GM20431 (cell line): ENCODE measurements around the gene THAP2.
"Not testable (repeated sequence)": the region's sequence is repeated elsewhere in the genome, so short reads cannot be mapped to it uniquely, and the experiment has no call there.

Experiments used
- in situ Hi-C: fragments of 300-500 bp; cut with MseI, MboI; formaldehyde crosslinking; loops from one replicate; pipeline ENCODE4 v1.15.0; 2020; ENCODE audit warnings: low sequenced_read_pairs; ENCODE audit not compliant: unreplicated experiment

THAP2 gene

DNA sequence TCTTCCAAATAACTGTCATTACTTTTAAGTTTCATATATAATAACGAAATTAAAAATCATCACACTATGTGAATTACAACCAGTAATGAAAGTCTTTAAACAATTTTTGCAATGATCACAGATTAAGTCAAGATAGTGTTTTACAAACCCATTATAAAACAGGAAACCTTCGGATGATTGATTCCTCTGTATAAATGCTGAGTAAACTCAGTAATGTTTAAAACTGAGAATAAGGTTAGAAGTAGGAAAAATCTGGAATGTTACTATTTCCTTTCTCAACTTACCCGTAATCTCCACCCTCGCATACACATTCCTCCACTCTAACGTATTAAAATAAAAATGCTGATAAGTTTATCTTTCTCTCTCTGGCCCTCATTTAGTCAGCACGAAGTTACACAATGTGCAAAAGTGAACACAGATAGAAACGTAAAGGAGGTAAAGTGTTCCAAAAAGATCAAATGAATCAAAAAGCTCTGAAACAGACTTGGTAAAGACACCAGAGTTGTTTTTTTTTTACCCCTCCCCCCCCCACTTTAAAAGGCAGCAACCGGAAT lies 2.0 kb upstream of the THAP2 start:
- in situ Hi-C loops = no loop called here

- in situ Hi-C loops = no loop called here
These were observed 1.1 kb upstream of the THAP2 start for GRCh38 chr12:71662849-71663560.

GRCh38 chr12:71664411-71665089 lies 449 bp downstream of the THAP2 start:
- in situ Hi-C loops = no loop called here

DNA sequence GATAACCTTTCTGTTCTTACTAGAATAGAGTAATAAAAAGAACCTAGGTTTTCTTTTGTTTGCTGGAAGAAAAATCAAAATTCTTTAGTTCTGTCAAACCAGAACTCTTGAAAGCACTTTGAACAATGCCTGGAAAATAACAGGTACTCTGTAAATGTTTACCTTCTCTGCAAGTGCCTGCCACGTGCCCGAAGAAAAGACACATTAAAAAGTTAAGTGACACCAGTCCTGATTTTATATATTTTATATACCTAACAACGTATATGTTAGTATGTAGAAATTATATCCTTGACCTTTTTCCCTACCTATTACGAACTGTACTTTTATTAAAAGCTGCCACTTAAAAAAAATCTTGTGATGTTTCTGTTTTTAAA lies 976 bp downstream of the THAP2 start:
- in situ Hi-C loops = no loop called here

DNA sequence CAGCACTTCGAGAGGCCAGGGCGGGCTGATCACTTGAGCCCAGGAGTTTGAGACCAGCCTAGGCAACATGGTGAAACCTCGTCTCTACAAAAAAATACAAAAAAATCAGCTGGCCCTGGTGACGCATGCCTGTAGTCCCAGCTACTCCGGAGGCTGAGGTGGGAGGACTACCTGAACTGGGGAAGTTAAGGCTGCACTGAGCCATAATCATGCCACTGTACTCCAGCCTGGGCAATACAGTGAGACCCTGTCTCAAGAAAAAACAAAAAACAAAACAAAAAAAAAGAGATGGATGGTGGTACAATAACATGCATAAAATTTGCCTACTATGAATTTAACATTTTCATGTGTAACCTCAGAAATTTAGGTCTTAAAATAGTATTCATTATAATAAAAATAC lies 2.2 kb downstream of the THAP2 start:
- in situ Hi-C loops = no loop called here

- in situ Hi-C loops = no loop called here
These were observed 7.2 kb downstream of the THAP2 start for GRCh38 chr12:71671311-71671710.

DNA sequence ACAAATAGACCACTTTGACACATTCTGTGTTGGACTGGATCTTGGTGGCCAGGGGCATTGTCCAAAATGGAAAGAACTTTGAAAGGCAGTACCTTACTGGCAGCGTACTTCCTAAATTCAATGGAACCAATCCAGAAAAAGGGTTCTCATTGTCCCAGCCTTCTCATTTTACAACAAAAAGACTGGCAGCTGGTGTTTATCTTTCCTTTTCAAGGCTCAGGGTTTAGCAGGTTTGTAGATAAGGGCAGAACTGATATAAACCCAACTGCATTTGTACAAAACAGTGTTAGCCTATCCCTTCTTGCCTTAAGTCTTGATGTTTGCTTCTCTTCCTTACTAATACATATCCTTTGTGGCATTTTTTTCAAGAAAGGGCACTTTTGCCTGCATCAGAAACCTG lies 7.7 kb downstream of the THAP2 start:
- in situ Hi-C loops = no loop called here

GRCh38 chr12:71682466-71682865 lies 18.4 kb downstream of the THAP2 start:
- in situ Hi-C loops = no loop called here

DNA sequence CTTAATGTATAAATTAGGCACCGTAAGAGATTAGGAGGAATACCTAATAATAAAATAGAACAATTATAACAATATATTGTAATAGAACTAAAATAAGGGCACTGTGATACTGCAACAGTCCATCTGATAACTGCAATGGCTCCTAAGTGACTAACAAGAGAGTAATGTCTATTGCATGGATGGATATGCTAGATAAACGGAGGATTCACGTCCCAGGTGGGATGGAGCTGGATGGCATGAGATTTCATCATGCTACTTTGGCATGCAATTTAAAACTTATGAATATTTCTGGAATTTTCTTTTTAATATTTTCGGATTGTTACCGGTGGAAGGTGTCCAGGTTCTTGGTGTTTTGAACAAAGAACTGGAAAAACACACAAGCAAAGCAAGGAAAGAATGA lies 19.5 kb downstream of the THAP2 start:
- in situ Hi-C loops = no loop called here

DNA sequence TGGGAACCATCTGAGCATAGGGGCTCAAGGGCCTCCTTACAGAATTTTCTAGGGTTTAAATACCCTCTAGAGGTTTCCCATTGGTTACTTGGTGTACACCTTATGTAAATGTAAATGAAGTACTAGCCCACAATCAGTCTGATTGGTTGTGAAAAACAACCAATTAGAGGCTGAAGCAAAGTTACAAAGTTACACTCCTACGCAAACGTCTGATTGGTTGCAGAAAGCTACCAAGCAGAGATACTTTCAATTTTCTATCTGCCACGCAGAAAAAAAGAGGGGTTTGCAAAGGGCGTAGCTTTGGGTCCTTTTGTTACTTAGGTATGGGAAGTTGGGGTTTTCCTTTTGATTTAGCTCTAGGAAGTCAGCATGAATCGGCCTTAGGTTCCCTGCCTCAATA lies 20.0 kb downstream of the THAP2 start:
- in situ Hi-C loops = no loop called here

DNA sequence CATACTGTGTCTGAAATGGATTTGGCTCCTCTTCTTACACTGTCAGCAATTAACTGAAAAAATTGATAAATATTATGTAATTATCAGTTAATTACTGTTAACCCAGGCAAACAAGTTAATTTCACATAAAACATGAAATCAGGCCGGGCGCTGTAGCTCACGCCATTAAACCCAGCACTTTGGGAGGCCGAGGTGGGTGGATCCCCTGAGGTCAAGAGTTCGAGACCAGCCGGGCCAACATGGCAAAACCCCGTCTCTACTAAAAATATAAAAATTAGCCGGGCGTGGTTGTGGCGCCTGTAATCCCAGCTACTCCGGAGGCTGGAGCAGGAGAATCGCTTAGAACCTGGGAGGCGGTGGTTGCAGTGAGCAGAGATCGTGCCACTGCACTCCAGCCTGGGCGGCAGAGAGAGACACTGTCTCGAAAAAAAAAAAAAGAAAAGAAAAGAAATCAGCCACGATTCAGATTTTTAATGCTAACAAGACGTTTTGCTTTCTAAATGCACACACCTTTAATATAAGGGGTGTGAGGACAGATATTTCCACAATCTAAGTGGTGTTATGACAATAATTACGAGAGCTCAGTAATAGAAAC lies 21.3 kb downstream of the THAP2 start:
- in situ Hi-C loops = no loop called here

- in situ Hi-C loops = no loop called here
These were observed 22.0 kb downstream of the THAP2 start, which contains the start of gene TMEM19 for GRCh38 chr12:71685914-71686657. TMEM19 (plus strand) TSS chr12:71686082; CDS start chr12:71686681, 599 bp downstream.

GRCh38 chr12:71686658-71687025 lies 22.5 kb downstream of the THAP2 start:
- in situ Hi-C loops = no loop called here

GRCh38 chr12:71687172-71687571 lies 23.1 kb downstream of the THAP2 start:
- in situ Hi-C loops = not testable (repeated sequence)

- in situ Hi-C loops = no loop called here
These were observed 25.0 kb downstream of the THAP2 start for GRCh38 chr12:71688961-71689570.

- in situ Hi-C loops = no loop called here
These were observed 27.5 kb downstream of the THAP2 start for GRCh38 chr12:71691504-71692129.

DNA sequence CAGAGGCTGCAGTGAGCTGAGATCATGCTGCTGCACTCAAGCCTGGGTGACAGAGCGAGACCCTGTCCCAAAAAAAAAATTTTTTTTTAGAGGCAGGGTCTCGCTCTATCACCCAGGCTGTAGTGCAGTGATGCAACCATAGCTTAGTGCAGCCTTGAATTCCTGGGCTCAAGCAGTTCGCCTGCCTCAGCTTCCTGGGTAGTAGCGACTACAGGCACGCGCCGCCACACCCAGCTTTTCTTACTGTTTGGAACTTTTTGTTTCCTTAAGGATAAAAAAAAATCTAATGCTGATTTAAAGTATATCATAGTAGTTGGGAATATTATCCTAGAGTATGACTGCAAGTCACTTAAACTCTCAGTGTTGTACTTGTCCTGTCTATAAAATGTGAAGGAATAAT lies 29.0 kb downstream of the THAP2 start:
- in situ Hi-C loops = no loop called here

DNA sequence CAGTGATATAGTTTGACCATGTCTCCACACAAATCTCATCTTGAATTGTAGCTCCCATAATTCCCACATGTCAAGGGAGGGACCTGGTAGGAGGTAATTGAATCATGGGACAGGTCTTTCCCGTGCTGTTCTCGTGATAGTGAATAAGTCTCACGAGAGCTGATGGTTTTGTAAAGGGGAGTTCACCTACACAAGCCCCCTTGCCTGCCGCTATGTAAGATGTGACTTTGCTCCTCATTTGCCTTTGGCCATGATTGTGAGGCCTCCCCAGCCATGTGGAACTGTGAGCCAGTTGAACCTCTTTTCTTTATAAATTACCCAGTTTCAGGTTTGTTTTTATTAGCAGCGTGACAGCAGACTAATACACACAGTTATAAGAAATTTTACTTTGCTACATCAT lies 29.6 kb downstream of the THAP2 start:
- in situ Hi-C loops = not testable (repeated sequence)

DNA sequence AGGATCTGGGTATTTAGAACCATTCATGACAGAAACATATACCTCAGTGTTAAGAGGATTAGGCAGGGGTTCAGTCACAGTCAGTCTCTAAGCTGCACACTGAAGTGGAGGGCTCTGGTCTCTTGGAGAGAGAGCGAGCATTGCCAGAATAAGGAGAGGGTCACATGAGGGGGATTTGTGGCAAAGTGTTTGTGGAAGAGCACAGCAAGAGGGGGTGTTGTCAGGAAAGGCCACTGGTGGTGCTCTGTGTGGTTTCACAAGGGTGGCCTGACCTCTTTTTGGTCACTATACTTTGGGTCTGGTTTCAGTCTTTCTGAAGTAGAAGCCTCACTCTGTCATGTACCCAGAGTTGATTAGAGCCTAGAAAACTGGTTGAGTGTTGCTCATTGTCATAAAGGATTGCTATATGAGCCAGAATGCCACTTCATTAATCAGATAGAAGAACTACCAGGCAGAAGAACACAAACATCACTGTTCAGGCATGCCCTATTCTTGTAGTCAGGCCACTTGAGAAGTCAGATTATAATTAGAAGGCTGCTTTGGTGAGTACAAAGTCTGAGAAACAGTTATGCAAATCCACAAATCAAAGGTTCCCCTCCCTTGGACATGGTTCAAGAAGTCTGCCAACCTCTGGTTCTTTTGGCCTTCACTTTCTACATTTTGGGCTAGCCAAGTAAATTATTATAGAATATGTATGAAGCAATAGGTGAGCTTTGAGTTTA lies 30.2 kb downstream of the THAP2 start:
- in situ Hi-C loops = no loop called here
